ENCODE measurements around the gene NEXN.
"Not testable (repeated sequence)": the region's sequence is repeated elsewhere in the genome, so short reads cannot be mapped to it uniquely, and the experiment has no call there.

NEXN gene

GRCh38 chr1:77906624-77907023, 18.2 kb downstream of the NEXN start:
- no peak for DNase-seq

DNA sequence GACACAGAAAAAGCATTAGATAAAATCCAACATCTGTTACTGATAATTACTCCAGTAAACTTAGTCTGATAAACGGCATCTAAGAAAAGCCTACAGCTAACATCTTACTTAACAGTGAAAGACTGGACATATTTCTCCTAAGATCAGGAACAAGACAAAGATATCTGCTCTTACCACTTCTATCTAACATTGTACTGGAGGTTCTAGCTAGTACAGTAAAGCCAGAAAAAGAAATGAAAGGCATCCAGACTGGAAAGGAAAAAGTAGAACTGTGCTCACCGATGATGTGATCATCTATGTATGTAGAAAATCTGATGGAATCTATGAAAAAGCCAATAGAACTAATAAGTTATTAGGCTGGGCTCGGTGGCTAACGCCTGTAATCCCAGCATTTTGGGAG, 21.7 kb downstream of the NEXN start:
- DNase-seq = no peak

DNA sequence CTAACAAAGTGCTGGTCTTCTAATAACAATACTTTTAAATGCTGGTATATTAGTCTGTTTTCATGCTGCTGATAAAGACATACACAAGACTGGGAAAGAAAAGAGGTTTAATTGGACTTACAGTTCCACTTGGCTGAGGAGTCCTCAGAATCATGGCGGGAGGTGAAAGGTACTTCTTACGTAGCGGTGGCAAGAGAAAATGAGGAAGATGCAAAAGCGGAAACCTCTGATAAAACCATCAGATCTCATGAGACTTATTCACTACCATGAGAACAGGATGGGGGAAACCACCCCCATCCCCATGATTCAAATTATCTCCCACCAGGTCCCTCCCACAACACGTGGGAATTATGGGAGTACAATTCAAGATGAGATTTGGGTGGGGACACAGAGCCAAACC, 30.5 kb downstream of the NEXN start:
- not testable (repeated sequence) for DNase-seq

DNA sequence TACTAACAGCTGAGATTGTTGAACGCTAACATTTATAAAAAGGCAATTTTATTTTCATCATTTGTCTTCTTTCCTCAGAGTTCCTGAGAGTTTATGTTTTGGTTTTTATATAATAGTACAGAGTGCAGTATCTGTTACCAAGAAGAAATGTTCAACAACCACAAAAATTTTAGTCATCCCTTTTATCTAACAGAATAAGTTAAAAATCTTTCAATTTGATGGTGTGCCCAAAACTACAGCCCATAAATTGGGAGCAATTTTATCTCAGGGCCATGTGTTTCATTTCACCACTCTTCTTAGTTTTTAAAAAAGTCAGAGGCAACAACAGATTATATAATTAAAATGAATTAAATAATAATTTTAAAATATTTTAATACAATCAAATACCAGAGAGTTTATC, 37.1 kb downstream of the NEXN start:
- no peak for DNase-seq

- no peak for DNase-seq
These were observed 37.5 kb downstream of the NEXN start for GRCh38 chr1:77925956-77926355.

- no peak for DNase-seq
These were observed 38.3 kb downstream of the NEXN start for GRCh38 chr1:77926561-77927357.

GRCh38 chr1:77927414-77927813, 39.0 kb downstream of the NEXN start:
- DNase-seq = no peak

- no peak for DNase-seq
These were observed 41.4 kb downstream of the NEXN start for GRCh38 chr1:77929806-77930205.

DNA sequence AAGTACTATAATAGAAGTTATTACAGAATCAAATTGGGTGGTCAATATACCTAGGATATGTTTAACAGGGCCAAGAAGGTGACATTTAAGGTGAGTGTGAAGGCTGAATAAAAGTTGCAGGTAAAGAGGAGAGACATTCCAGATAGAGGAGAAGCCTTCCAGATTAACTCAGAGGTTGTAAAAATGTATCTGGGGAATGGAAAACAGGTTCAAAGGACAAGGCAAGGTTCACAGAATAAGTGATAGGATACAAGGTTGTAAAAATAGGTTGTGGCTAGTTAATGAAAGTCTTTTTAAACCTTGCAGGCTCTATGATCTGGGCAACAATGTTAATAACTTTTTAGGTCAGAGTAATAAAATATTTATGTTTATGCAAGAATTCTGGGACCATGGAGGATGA, 50.2 kb downstream of the NEXN start:
- no peak for DNase-seq

- DNase-seq = peak; percentile 9
These were observed 52.6 kb downstream of the NEXN start for GRCh38 chr1:77940921-77941570.

DNA sequence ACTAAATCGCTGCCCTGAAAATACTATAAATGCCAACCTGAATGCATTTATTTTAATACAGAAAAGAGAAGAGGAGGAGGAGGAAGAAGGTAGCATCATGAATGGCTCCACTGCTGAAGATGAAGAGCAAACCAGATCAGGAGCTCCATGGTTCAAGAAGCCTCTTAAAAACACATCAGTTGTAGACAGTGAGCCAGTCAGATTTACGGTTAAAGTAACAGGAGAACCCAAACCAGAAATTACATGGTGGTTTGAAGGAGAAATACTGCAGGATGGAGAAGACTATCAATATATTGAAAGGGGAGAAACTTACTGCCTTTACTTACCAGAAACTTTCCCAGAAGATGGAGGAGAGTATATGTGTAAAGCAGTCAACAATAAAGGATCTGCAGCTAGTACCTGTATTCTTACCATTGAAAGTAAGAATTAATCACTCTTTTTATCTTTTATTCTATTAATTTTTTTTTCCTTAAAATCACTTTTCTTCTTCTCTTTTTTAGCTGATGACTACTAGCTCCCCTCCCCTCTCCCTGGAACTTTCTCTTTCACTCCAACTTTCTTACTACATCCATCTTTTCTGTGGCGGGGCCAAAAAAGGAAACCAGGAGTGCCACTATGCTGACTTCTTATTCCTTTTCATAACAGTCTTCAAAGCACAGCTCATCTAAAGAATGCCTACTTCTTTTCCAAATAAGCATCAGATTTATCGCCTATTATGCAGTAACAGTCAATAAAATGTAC, 54.1 kb downstream of the NEXN start:
- DNase-seq = no peak

GRCh38 chr1:77945345-77945744, 56.9 kb downstream of the NEXN start:
- DNase-seq = no peak

GRCh38 chr1:77948841-77949424, 60.5 kb downstream of the NEXN start:
- DNase-seq = no peak

DNA sequence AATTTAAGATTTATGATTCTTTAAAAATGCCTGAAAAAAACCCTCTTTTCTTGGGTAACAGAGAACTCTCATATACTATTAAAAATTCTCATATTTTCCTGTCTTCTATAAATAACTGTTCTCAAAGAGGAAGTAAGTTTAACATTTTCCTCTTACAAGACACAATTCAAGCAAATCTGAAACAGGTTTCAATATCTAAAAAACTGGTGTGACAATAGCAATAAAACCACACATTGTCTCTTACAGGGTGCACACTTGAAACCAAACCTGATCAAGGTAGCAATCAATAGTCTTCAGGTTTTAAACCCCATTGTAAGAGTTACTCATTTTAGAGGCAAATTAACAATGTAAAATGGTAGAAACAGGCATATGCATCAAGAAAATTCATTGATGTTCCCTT, 62.4 kb downstream of the NEXN start:
- DNase-seq = no peak

GRCh38 chr1:77951328-77951727, 62.9 kb downstream of the NEXN start:
- DNase-seq = no peak

- no peak for DNase-seq
These were observed 65.5 kb downstream of the NEXN start for GRCh38 chr1:77953907-77954306.

DNA sequence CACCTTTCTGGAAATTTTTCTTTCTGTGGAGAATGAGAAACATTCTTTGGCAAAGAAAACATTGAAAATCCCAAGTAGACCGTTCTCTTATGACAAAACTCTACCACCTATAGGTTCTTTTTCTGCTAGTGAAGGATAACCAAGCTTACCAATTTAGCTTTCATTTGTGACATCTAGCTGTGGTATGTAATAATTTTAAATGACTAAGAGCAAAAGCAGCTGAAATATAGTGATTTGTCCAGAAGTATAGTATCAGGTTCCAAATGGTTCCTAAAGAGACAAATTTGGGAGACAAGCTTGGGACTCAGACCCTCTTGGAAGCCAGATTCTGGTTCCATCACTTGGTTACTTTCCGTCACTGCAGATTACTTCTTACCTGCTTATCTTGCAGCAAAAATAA, 66.1 kb downstream of the NEXN start:
- DNase-seq = no peak

GRCh38 chr1:77955709-77956108, 67.3 kb downstream of the NEXN start:
- no peak for DNase-seq

DNA sequence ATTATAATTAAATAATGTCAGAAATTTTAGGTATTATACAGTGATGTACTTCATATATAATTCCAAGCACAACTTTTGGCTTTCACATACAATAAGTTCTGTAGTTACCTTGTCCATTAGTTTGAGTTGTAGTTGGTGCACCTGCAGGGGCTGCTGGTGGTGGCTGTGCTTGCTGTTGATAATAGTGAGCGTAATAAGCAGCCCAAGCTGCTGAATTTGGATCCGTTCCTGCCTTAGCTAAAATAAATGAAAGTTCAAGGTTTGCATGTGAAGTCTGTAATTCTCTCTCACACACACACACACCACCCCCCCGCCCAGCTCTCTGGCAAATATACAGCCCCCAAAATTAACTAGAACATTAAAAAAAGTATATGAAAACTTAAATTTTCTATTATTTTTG, 68.0 kb downstream of the NEXN start:
- DNase-seq = no peak

DNA sequence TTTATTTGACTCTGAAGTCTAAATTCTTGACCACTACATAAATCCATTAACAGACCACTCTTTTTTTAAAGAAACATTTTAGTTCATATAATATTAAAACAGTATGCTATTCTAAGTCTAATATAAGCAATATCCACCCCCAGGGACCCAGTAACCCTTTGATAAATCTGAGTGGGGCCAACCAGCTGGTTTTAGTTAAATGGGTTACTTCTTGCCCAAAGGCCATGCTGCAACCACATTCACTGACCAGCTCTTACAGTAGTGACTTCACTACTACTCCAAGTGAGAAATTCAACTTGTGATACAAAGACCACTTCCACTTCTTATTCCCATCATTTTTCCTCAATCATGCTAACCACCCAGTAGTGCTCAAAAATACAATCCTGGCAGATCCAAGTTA, 70.0 kb downstream of the NEXN start:
- no peak for DNase-seq

DNA sequence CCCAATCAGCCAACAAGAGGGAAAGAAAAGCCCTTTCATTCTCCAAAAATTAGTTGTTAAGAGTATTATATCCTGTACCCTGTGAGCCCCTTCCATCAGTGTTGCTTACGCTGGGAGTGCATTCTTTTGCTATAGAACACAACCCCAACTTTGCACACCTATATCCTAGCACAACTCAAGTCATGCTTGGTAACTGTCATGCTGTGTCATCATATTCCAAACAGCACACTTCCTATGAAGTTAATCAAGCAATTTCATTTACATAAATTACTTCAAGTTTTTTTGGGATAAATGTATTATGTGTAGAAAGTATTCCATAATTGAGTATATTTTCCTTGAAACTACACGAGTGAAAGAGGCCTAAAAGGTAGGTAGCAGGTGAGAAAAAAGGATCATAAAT, 70.4 kb downstream of the NEXN start:
- DNase-seq = no peak

DNA sequence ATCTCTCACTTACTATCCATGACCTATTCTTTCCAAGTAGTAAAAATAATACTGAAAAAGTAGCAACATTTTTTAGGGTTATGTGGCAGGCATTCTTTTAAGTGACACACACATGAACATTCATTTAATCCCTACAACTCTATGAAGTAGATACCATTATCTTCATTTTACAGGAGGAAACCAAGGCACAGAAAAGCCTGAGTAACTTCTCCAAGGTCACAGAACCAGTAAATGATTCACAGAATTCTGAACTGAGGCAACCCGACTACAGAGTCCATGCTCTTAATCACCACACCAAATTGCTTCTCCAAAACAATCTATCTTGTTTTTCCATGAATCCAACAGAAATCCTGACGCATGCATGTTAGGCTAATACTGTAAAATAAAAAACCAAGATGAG, 73.0 kb downstream of the NEXN start:
- no peak for DNase-seq

- DNase-seq = no peak
These were observed 77.9 kb downstream of the NEXN start for GRCh38 chr1:77966291-77966690.

GRCh38 chr1:77970192-77970591, 81.8 kb downstream of the NEXN start:
- no peak for DNase-seq

Data from NCI-H1417 treated with DMSO at 0.1 percent for 48 hours (cell line).